GM18858 (cell line): Measurements from ENCODE around the gene CAPN3.

ENCODE experiments used
- ATAC-seq: cut with Tn5 transposase; IDR thresholded peaks from one replicate; pipeline ENCODE4 v1.9.1; 2021; ENCODE audit not compliant: unreplicated experiment

Gene CAPN3

GRCh38 chr15:42355291-42355690, 4.0 kb upstream of the CAPN3 start:
- ATAC-seq: no peak

- ATAC-seq: no peak
Observed at GRCh38 chr15:42356851-42357250, 2.5 kb upstream of the CAPN3 start.

- ATAC-seq: no peak
Observed at GRCh38 chr15:42358141-42358540, 1.2 kb upstream of the CAPN3 start.

- no peak for ATAC-seq
Observed at GRCh38 chr15:42359985-42360384, 684 bp downstream of the CAPN3 start.

GRCh38 chr15:42360535-42361112, 1.3 kb downstream of the CAPN3 start:
- no peak for ATAC-seq

- ATAC-seq: no peak
Observed at GRCh38 chr15:42363487-42363886, 4.2 kb downstream of the CAPN3 start.

GRCh38 chr15:42363942-42364341, 4.6 kb downstream of the CAPN3 start:
- no peak for ATAC-seq

GRCh38 chr15:42364529-42364928, 5.2 kb downstream of the CAPN3 start:
- no peak for ATAC-seq

- ATAC-seq: no peak
Observed at GRCh38 chr15:42365921-42366550, 6.7 kb downstream of the CAPN3 start.

- ATAC-seq: no peak
Observed at GRCh38 chr15:42367041-42367440, 7.7 kb downstream of the CAPN3 start.

GRCh38 chr15:42368096-42368495, 8.8 kb downstream of the CAPN3 start:
- no peak for ATAC-seq

- no peak for ATAC-seq
Observed at GRCh38 chr15:42371096-42371495, 11.8 kb downstream of the CAPN3 start.

GRCh38 chr15:42373274-42373673, 14.0 kb downstream of the CAPN3 start:
- no peak for ATAC-seq

- ATAC-seq: no peak
Observed at GRCh38 chr15:42373936-42374335, 14.6 kb downstream of the CAPN3 start.

- ATAC-seq: no peak
Observed at GRCh38 chr15:42374810-42375209, 15.5 kb downstream of the CAPN3 start.

GRCh38 chr15:42375252-42375651, 16.0 kb downstream of the CAPN3 start:
- no peak for ATAC-seq

GRCh38 chr15:42375941-42376340, 16.6 kb downstream of the CAPN3 start:
- ATAC-seq: no peak

GRCh38 chr15:42378011-42378410, 18.7 kb downstream of the CAPN3 start:
- no peak for ATAC-seq

GRCh38 chr15:42384597-42384996, 25.3 kb downstream of the CAPN3 start:
- no peak for ATAC-seq

- no peak for ATAC-seq
Observed at GRCh38 chr15:42385206-42385979, 26.1 kb downstream of the CAPN3 start.

GRCh38 chr15:42385980-42386700, 26.8 kb downstream of the CAPN3 start:
- no peak for ATAC-seq

GRCh38 chr15:42387603-42388002, 28.3 kb downstream of the CAPN3 start:
- no peak for ATAC-seq
